GM21786 (cell line): ENCODE data around the gene RGS16.
A peak's percentile ranks its signal among the peaks of the same experiment; 100 is the strongest.
"Not testable (repeated sequence)": the region's sequence is repeated elsewhere in the genome, so short reads cannot be mapped to it uniquely, and the experiment has no call there.

Source experiments
- ATAC-seq: cut with Tn5 transposase; IDR thresholded peaks from one replicate; pipeline ENCODE4 v1.9.1; 2021; ENCODE audit not compliant: unreplicated experiment

The RGS16 gene, protein sequence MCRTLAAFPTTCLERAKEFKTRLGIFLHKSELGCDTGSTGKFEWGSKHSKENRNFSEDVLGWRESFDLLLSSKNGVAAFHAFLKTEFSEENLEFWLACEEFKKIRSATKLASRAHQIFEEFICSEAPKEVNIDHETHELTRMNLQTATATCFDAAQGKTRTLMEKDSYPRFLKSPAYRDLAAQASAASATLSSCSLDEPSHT

DNA sequence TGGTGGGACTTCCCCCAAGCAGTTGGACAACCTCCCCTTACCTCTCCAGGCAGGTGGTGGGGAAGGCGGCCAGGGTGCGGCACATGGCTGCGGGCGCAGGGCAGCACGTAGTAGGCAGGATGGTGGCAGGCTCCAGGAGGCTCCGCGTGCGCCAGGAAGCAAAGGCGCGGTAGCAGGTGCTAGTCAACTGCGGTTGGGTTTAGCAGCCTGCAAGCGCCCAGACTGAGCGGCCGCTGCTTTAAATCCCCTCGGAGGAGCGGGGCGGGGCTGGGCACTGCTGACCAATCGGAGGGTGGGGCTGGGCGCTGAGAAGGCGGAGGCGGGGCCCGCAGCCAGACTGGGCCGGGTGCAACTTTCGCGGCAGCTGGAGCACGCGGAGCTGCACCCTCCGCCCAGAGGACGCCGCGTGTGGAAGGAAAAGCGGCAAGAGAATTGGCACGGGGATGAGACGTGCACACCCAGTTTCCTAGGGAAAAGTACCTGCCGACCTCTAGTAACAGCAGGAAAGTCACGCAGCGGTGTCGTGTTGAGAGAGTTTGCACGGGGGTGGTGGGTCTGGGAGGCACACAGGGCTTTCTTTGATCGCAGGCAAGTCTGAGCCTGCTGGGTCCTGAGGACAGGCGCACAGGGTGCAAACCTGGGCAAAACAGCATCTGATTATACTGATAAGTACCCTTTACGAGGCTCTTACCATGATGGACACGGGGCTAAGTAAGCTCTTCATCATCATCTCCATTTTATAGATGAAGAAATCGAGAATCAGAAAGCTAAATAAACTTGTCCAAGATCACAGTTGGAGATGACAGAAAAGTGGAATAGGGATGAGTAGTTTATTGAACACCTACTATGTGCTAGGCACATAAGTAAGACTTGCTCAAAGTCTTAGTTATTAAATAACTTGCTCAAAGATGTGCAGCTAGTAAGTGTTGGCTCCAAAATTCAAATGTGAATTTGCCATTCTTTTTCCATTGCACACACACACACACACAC is at the start of gene RGS16:
Gene RGS16, minus strand, starts transcription at position 215 of the 990 bp plus-strand sequence. Its CDS starts 130 bp downstream, at position 85.
- peak; percentile 88 for ATAC-seq

DNA sequence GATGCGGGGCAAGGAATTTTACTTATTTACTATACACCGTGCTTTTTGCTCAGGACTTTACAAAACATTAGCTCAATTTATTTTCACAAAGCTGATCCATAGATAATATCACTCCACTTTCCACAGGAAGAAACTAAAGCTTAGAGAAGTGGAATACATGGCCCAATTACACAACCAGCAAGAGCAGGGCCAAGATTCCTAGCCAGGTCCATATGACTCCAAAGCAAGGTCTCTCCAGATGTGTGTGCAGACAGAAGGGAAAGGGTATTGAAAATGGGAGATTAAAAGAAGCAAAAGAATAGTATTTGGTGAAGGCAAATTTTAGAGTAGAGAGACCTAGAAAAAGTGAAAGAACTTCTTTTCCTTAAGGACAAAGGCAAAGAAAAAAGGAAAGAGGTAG is 49.8 kb upstream of the RGS16 start:
- ATAC-seq = no peak

DNA sequence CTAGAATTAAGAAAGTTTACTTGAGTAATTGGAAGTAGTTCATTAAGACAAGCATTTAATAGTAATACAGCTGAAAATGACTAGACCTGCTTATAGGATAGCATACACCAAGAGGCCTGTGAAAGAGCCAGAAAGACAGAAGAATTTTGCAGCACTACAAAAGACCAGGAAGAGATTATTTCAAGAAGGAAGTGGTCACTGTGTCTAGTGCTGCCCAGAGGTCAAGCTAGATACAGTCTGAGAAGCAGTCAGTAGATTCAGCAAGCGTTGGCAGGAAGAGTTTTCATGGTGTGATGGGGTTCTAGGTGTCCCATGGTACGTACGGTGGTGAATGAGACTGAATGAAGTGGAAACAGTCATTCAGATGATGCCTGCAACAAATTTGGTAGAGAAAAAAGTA is 48.7 kb upstream of the RGS16 start:
- ATAC-seq = no peak

DNA sequence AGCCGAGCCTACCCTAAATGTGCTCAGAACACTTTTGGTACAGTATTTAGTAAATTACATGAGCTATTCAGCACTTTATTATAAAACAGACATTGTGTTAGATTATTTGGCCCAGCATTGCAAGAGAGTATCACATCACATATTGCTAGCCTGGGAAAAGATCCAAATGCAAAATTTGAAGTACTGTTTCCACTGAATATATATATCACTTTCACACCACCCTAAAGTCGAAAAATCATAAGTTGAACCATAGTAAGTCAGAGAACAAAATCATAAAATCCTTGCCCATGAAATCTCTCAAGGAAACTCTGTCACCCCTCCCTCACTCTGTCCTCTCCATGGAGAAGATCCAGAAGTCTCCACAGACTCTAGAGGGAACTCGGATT is 47.1 kb upstream of the RGS16 start:
- no peak for ATAC-seq

DNA sequence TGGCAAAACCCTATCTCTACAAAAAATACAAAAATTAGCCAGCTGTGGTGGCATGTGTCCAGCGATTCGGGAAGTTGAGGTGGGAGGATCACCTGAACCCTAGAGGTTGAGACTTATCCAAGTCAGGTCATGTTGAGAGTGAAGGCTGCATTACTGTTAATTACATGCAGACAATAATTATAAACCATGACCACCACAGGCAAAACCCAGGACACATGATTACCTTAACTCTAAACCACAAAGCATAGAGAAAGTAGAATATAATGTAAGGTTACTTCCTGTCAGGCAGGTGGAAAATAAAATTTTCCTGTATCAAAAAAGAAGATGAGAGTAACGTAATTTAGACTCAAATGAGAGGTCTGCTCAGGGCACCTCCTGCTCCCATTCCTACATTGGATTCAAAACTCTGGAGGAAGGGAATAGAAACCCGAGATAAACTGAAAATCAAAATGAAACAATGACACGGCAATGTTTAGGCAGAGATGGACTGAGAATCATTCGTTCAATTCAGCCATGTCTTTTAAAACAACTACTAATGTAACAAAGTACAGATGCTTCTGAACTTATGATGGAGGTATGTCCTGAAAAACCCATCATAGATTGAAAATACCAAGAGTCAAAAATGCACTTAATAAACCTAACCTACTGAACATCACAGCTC is 46.6 kb upstream of the RGS16 start:
- no peak for ATAC-seq

DNA sequence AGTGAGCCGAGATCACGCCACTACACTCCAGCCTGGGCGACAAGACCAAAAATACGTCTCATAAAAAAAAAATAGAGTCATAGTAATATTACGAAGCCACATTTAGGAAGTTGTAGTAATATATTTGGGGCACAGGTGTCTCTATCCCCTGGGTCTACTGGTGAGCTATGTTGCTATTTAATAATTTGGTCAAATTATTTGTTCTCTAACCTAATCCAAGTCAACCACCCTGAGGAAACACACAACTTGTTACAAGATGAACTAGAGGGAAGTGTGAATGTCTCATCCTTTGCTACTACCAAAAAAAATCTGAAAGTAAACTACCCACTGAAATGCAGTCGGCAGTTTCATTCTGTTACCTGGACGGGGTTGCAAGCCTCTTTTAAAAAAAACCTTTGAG is 44.9 kb upstream of the RGS16 start:
- ATAC-seq = peak; percentile 46

DNA sequence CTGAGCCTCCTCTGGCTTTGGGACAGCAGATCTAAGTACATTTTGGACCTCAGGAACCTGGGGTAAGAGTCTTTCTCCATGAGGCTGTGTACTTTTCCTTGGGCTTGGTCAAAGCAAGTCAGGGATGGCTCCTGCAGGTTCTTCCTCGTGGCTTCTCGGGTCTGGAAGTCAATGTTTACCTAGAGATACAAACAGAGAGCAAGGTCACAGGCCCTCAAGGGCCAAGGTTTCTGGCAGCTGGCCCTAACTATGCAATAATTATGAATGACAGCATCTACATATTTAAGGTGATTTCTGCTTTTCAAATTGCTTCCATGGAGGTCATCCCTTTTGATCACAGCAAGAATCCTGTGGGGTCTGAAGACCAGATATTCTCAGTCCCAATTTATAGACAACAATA is 42.5 kb upstream of the RGS16 start:
- no peak for ATAC-seq

DNA sequence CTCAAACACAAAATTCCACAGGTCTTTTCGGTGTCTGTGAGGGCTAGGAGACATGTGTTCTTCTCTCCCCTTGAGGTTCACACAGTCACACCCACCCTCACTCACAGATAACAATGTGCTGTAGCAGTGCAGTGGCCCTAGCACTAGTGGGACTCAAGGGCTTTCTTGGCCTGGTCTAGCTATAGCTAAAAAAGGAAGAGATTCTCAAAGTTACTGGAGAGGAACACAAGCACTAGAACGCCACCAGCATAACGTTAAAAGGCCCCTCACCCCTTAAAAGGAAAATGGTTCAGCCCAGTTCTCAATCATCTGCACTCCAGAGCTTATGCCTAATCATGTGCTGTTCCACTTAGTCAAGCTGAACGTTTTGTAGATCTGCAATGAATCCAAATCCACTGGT is 40.7 kb upstream of the RGS16 start:
- no peak for ATAC-seq

DNA sequence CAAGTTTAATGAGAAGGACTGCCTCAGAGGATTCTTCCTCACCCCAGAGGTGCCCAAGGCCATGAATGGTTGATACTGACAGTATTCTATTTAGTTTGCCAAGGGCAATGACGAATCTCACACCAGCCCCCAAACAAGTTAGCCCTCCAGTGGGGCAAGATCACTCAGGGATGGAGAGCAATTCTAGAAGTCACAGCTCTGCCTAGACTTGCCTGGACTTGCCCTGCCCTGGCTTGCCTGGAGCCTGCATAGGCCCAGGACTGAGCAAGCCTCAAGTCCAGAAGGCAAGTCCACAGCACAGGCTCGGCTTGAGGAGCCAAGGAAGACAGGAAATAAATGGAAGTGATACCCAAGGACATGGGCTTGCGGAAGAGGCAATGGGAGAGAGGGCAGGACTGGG is 39.5 kb upstream of the RGS16 start:
- ATAC-seq = no peak

DNA sequence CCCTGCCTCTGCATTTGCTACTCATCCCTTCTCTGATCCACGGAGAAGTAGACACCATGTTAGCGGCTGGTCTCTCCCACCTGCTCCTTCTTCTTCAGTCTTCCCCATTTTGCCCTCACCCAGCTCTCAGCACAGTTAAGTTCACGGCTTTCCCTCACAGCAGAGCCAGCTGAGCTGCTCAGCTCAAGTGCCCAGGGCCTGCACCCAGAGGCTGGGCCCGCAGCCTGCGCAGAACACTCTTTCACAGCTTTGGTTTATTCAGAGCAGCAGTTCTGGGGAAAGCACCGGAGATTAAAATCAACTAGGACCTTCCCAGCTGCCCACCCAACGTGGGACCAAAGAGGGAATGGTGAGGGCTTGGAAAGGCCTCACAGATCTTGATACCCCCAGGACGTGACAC is 38.3 kb upstream of the RGS16 start:
- ATAC-seq = no peak

DNA sequence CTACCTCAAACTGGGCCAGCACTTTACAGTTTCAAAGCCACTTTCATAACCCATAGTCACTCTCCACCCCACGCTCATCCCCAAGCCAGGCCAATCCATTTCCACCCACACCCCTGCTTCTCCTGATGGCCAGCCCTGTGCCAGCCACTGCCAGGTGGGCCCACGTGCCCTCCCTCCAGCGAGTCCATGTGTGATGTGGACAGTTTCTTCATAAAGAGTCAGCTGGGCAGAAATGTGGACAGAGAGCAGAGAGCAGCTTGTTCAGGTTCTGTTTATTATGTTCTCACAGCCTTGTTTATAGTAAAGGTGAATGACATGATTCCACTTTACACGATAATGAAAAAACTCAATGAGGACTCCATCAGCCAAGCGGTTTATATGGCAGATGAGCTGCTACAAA is 37.4 kb upstream of the RGS16 start:
- no peak for ATAC-seq

DNA sequence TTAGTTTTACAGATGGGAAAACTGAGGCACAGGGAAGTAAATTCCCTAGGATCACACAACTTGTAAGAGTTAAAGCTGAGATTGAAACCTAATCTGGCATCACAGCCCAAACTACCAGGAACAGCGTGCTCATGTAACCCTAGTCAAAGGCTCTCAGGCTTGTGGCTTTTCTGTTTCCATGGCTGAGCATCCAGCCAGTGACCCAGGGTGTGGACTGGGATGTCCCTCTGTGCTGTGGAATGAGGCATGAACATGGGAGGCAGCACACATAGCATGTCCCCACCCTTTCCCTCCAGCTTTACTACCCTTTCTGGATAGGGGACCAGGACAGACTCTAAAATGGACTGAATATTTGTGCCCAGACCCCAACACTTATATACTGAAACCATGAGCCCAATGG is 35.1 kb upstream of the RGS16 start:
- ATAC-seq = no peak

DNA sequence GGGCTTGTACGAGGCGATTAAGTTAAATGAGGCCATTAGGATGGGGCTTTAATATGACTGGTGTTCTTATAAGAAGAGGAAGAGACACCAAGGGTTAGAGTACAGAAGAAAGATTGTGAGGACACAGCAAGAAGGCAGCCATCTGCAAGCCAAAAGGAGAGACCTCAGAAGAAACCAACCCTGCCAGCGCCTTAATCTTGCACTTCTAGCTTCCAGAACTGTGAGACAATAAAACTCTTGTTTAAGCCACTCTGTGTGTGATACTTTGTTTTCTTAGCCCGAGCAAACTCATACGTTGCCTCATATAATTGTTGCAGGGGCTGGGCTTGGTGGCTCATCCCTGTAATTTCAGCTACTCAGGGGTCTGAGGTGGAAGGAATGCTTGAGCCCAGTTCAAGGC is 33.6 kb upstream of the RGS16 start:
- ATAC-seq = no peak

DNA sequence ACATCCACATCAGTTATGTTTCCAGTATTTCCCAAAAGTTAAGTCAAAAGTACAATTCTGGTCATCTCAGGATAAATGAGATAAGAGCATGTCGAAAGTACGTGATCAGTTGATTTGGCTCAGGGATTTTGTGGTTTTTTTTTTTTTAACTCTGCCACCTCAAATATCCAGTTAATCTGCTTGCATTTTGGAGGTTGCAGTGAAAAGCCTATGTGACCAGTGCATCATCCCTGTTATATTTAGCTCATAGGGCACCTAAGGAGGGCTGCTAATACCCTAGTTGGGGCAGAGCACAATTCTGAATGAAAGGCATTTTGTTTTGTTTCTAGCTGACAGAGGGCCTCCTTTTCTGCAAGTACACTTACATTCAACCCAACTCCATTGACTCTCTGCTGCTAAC is 31.7 kb upstream of the RGS16 start:
- no peak for ATAC-seq

DNA sequence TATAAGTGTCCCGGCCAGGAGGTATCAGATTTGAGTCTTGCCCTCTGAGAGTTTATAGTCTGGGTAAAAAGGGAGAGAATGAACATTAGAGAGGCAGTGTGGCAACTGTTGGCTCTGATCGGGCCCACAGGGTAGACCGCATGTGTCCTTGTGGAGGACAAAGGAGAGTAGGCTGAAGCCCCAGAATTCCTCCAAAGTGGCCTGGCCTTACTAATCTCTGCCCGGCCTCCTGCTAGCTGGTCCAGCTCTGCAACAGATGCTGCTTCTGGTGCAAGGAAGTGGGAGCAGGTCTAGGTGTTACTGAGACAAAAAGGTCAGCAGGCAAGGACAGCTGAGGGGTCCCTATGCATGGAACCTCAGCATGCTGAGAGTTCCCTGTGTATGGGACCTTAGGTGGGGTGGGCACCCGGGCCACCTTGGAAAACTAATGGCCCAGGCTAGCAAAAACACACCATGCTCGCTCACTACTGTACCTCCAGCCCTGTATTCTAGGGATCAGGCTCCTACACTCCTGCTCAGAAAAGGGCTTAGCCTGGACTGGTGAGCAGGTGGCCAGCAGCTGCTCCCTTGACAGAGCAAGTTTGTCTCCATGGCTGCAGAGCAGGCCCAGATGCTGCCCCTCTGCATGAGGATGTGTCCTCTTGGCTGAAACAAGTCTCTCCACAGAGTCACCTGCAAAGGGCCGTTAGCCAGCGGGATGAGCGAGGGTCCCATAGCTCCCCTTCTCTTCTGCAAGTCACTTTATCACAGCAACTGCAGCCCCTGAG is 30.3 kb upstream of the RGS16 start:
- no peak for ATAC-seq

DNA sequence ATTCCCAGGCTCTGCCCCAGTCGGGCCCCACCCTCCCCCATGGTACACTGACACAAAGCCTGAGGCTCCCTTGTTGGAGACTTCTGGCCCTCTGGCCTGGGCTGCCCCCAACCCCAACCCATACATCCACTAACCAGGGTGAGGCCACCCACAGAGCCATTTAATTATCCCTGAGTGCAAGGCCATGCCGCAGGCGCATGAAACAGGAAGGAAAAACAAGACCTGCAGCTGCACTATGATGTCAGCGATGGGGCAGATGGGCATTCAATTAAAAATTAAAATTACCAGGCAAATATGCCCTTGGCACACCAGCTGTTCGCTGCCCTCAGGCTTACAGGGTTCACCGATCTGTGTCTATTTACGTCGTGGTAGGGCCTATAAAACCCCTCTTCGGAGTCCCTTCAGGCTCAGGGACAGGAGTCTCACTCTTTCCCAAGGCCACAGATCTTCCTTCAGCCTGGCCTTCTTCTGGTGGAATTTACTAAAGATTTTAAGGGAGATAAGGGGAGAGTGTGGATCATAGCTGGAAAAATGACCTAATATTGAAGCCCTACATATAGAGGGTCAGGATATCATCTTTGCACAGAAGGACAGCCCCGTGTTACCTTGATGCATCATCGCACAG is 29.6 kb upstream of the RGS16 start:
- no peak for ATAC-seq

DNA sequence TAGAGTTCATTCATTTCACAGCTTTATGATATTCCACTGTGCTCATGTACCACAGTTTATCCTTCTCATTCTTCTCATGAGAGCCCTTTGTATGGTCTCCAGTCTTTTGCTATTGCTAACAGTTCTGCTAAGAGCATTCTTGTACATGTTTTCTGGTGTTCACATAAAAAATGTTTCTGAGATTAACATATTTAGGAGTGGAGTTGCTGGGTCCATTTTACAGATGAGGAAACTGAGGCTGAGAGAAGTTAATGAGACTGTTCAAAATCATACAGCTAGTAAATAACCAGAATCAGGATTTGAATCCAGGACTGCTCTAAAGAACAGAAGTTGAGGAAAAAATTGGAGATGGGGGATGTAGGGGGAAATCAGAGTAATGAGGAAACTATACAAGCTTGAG is 28.8 kb upstream of the RGS16 start:
- ATAC-seq = no peak

DNA sequence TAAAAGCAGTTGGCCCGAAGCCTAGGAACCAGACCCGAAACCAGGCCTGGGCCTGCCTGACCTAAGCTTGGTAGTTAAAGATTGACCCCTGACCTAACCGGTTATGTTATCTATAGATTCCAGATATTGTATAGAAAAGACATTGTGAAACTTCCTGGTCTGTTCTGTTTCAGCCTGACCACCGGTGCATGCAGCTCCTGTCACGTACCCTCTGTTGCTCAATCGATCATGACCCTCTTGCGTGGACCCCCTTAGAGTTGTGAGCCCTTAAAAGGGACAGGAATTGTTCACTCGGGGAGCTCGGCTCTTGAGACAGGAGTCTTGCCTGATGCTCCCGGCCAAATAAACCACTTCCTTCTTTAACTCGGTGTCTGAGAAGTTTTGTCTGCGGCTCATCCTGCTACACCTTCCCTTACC is 28.3 kb upstream of the RGS16 start:
- ATAC-seq = not testable (repeated sequence)

DNA sequence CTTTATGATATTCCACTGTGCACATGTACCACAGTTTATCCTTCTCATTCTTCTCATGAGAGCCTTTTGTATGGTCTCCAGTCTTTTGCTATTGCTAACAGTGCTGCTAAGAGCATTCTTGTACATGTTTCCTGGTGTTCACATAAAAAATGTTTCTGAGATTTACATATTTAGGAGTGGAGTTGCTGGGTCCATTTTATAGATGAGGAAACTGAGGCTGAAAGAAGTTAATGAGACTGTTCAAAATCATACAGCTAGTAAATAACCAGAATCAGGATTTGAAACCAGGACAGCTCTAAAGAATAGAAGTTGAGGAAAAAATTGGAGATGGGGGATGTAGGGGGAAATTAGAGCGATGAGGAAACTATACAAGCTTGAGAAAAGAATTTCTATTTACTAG is 27.8 kb upstream of the RGS16 start:
- ATAC-seq = no peak

DNA sequence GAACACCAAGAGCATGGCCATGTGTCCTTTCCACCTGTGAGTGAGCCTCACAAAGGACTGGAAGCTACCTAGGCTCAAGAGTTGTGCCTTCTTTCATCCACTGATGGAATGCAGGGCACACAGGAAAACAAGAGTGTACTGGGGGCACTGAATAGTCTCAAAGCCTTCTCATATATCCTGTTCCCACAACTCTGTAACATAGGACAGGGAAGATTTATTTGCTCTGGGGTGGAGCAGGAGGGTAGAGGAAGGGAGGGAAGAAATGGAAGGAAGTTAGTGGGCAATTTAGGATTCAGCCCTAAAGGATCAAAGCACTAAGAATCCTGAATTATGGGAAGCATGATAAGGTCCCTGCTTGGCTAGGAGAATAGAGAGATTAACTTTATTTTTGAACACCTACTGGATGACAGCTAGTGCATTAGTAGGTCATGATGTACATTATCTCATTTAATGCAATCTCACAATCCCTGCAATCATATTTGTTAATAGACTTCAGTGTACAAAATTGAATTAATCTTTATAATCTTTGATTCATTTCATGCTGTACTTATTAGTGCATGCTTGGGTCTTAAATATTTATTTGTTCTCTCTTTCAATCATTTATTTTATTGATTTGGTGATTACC is 27.0 kb upstream of the RGS16 start:
- ATAC-seq = no peak
